OCI-LY7 (cell line): ENCODE data around the gene ACTR6. TPM values are rescaled to one million over a fixed set of nuclear protein-coding genes. Genes with fewer than 3 reads are reported as not detected.
"Not testable (repeated sequence)": the region's sequence is repeated elsewhere in the genome, so short reads cannot be mapped to it uniquely, and the experiment has no call there.

Experiments
- BruUV-seq: library from RNA; stranded (reverse); fragments of 400-500 nt; replicated peaks from 2 replicates; lab custom pipeline; 2021; lab: Mats Ljungman, UMichigan
- CTCF ChIA-PET: fragments of 300-600 bp; sonication (Branson Sonifier 250); formaldehyde crosslinking; loops from one replicate; lab custom pipeline; 2022; ENCODE audit warnings: antibody characterized with exemption; ENCODE audit not compliant: unreplicated experiment; lab: Charles Lee
- POLR2A ChIA-PET: fragments of 300-600 bp; sonication (Branson Sonifier 250); formaldehyde crosslinking; loops from one replicate; lab custom pipeline; 2022; ENCODE audit warnings: antibody characterized with exemption; lab: Charles Lee
- DNase-seq: peaks from one replicate; pipeline ENCODE4 v3.0.0-alpha.2; 2015; ENCODE audit warnings: low spot score
- H2AFZ ChIP-seq: fragments of 200-600 bp; sonication (generic), shearing (Covaris generic); 2 replicates; pipeline ENCODE4 v1.6.1; 2014; ENCODE audit warnings: mild to moderate bottlenecking, antibody characterized with exemption, low read length, moderate library complexity
- H3K27ac ChIP-seq: fragments of 200-600 bp; sonication (generic); 2 replicates; pipeline ENCODE4 v1.5.1; 2014; ENCODE audit warnings: mixed run types, low read depth, mild to moderate bottlenecking, moderate library complexity, low read length, inconsistent platforms; ENCODE audit not compliant: poor library complexity, severe bottlenecking
- H3K36me3 ChIP-seq: fragments of 200-600 bp; sonication (generic); 2 replicates; pipeline ENCODE4 v1.6.1; 2014; ENCODE audit warnings: mild to moderate bottlenecking, antibody characterized with exemption, low read length, moderate library complexity, mixed read lengths; ENCODE audit not compliant: insufficient read depth
- H3K4me1 ChIP-seq: fragments of 200-600 bp; sonication (generic); 2 replicates; pipeline ENCODE4 v1.5.1; 2014; ENCODE audit warnings: mild to moderate bottlenecking, low read length; ENCODE audit not compliant: insufficient read depth, poor library complexity, severe bottlenecking
- H3K4me2 ChIP-seq: fragments of 200-600 bp; sonication (generic); 2 replicates; pipeline ENCODE4 v1.6.1; 2014; ENCODE audit warnings: mild to moderate bottlenecking, low read length
- H3K4me3 ChIP-seq: fragments of 200-600 bp; sonication (generic); 2 replicates; pipeline ENCODE4 v1.5.1; 2014; ENCODE audit warnings: mild to moderate bottlenecking, low read depth, low read length; ENCODE audit not compliant: poor library complexity, severe bottlenecking
- H3K79me2 ChIP-seq: fragments of 200-600 bp; sonication (generic); 2 replicates; pipeline ENCODE4 v1.6.1; 2016; ENCODE audit warnings: low read depth, mild to moderate bottlenecking, low read length, moderate library complexity, mixed read lengths; ENCODE audit not compliant: insufficient read depth
- H3K9me2 ChIP-seq: fragments of 200-600 bp; sonication (generic); 2 replicates; pipeline ENCODE4 v1.6.1; 2016; ENCODE audit warnings: mild to moderate bottlenecking, low read length, mixed read lengths; ENCODE audit not compliant: insufficient read depth
- H3K9me3 ChIP-seq: fragments of 200-600 bp; sonication (generic); 2 replicates; pipeline ENCODE4 v1.6.1; 2014; ENCODE audit warnings: mild to moderate bottlenecking, mixed run types, low read length, mixed read lengths
- H4K20me1 ChIP-seq: fragments of 200-600 bp; sonication (generic); 2 replicates; pipeline ENCODE4 v1.6.1; 2014; ENCODE audit warnings: mild to moderate bottlenecking, antibody characterized with exemption, low read length, moderate library complexity, mixed read lengths; ENCODE audit not compliant: insufficient read depth
- EZH2phosphoT487 ChIP-seq: fragments of 200-600 bp; sonication (generic); IDR thresholded peaks from 2 replicates; pipeline ENCODE4 v1.6.1; 2018; ENCODE audit warnings: low read depth, borderline replicate concordance, mild to moderate bottlenecking, mixed run types, antibody characterized with exemption, low read length, moderate library complexity, mixed read lengths
- intact Hi-C: fragments of 100-400 bp; cut with micrococcal nuclease; formaldehyde crosslinking; loops from one replicate; pipeline ENCODE4 v1.10.0; 2022; ENCODE audit not compliant: unreplicated experiment
- total RNA-seq, 2 experiments: library from RNA; depleted of rRNA in 1 of 2; stranded (reverse); fragments of >200 nt in 1 of 2; shearing (Covaris generic) in 1 of 2; gene quantifications; 2 replicates each; pipeline ENCODE4 v1.2.3, GENCODE V29; 2014 to 2022
- TF ChIP-seq, protein P1 (sequence below): fragments of 200-600 bp; sonication (generic); conservative IDR thresholded peaks from 2 replicates; pipeline ENCODE4 v1.5.1; 2014; ENCODE audit warnings: mild to moderate bottlenecking, antibody characterized with exemption, low read length, moderate library complexity, mixed read lengths

The ACTR6 gene
- total RNA-seq, 2 experiments from 2014 or later, result 22.2 to 37.6 TPM

- H3K4me3 ChIP-seq, DNase-seq, H3K4me2 ChIP-seq, H3K27ac ChIP-seq, CTCF ChIA-PET, H3K9me2 ChIP-seq, intact Hi-C loops, POLR2A ChIA-PET, BruUV-seq, H4K20me1 ChIP-seq, H3K9me3 ChIP-seq, H3K79me2 ChIP-seq, H2AFZ ChIP-seq, H3K4me1 ChIP-seq: not testable (repeated sequence)
- peaks cover 73% of the 10 kb centered on the region for H3K36me3 ChIP-seq
Measured at GRCh38 chr12:100188888-100189635, 11.6 kb upstream of the ACTR6 start.

- peaks cover 80% of the 10 kb centered on the region for H3K36me3 ChIP-seq
- no peak overlapping the region for H2AFZ ChIP-seq
- no peaks in the 10 kb centered on the region for H4K20me1 ChIP-seq
- POLR2A ChIA-PET, result no interaction called here
- no peaks in the 10 kb centered on the region for H3K79me2 ChIP-seq
- no peak overlapping the region for H3K27ac ChIP-seq
- H3K4me3 ChIP-seq, result no peak overlapping the region
- no TSS peak for BruUV-seq
- H3K4me1 ChIP-seq, result no peaks in the 10 kb centered on the region
- no peaks in the 10 kb centered on the region for H3K9me2 ChIP-seq
- intact Hi-C loops, result no loop called here
- CTCF ChIA-PET, result no interaction called here
- H3K4me2 ChIP-seq, result no peak overlapping the region
- DNase-seq, result no peak
- no peaks in the 10 kb centered on the region for H3K9me3 ChIP-seq
- TF ChIP-seq EZH2phosphoT487, result no peak
- TF ChIP-seq, protein P1, sequence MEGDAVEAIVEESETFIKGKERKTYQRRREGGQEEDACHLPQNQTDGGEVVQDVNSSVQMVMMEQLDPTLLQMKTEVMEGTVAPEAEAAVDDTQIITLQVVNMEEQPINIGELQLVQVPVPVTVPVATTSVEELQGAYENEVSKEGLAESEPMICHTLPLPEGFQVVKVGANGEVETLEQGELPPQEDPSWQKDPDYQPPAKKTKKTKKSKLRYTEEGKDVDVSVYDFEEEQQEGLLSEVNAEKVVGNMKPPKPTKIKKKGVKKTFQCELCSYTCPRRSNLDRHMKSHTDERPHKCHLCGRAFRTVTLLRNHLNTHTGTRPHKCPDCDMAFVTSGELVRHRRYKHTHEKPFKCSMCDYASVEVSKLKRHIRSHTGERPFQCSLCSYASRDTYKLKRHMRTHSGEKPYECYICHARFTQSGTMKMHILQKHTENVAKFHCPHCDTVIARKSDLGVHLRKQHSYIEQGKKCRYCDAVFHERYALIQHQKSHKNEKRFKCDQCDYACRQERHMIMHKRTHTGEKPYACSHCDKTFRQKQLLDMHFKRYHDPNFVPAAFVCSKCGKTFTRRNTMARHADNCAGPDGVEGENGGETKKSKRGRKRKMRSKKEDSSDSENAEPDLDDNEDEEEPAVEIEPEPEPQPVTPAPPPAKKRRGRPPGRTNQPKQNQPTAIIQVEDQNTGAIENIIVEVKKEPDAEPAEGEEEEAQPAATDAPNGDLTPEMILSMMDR, result no peak
Measured at GRCh38 chr12:100189636-100190394, 10.8 kb upstream of the ACTR6 start.

DNA sequence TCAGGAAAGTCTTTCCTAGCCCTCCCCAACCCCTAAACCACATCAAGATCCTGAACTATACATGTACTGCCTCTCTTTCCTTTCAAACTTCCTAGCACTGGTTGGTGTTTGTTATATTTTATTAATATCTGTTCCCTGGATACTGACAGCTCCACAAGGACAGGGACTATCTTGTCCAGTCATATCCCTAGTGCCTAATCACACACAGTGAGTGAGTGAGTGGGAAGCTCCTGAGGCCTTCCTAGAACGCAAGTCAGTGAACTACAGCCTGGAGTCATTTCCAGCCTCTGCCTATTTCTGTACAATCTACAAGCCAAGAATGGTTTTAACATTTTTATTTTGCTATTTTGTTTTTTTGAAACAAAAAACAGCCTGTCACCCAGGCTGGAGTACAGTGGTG is 7.5 kb upstream of the ACTR6 start:
- 0 out of 2 replicates have a peak, but pooled peaks cover 4% of the 10 kb centered on the region for H4K20me1 ChIP-seq
- no peak overlapping the region for H2AFZ ChIP-seq
- intact Hi-C loops, result no loop called here
- TF ChIP-seq, protein P1, result no peak
- TF ChIP-seq EZH2phosphoT487, result no peak
- H3K27ac ChIP-seq, result no peak overlapping the region
- BruUV-seq, result no TSS peak
- H3K4me3 ChIP-seq, result no peak overlapping the region
- DNase-seq, result no peak
- no peaks in the 10 kb centered on the region for H3K9me2 ChIP-seq
- POLR2A ChIA-PET, result interaction anchor here (0.7 to 1.3 kb wide), 3 partner anchors 21 to 65 kb away, joined by 3 to 4 read pairs (median 4); no protein-coding TSS in a partner anchor
- no peak overlapping the region for H3K4me2 ChIP-seq
- H3K36me3 ChIP-seq, result peaks cover 89% of the 10 kb centered on the region
- no peaks in the 10 kb centered on the region for H3K79me2 ChIP-seq
- CTCF ChIA-PET, result no interaction called here
- H3K4me1 ChIP-seq, result peaks cover 3% of the 10 kb centered on the region
- H3K9me3 ChIP-seq, result no peaks in the 10 kb centered on the region
